Breast epithelium (tissue), 4 donors: ENCODE data around the gene DUSP28. TPM values are rescaled to one million over a fixed set of nuclear protein-coding genes. Genes with fewer than 3 reads are reported as not detected.
A peak's percentile ranks its signal among the peaks of the same experiment; 100 is the strongest.

Experiments
- DNase-seq, 2 donors: peaks; one replicate each; pipeline ENCODE4 v3.0.0-alpha.2; 2019; ENCODE audit warnings: low spot score in 2 of 2
- H3K27ac ChIP-seq, 2 donors: fragments of 200-600 bp; sonication (generic) in 1 of 2; one replicate each; pipeline ENCODE4 v1.5.1; 2016 to 2019; ENCODE audit warnings: mild to moderate bottlenecking in 1 of 2
- H3K27me3 ChIP-seq, 2 donors: fragments of 200-600 bp; sonication (generic) in 1 of 2; one replicate each; pipeline versions ENCODE4 v1.5.1 to v1.6.0; 2017 to 2019; ENCODE audit warnings: control low read depth in 1 of 2, mild to moderate bottlenecking in 1 of 2
- H3K36me3 ChIP-seq: fragments of 200-600 bp; one replicate; pipeline ENCODE4 v1.5.1; 2019
- H3K4me1 ChIP-seq, 2 donors: fragments of 200-600 bp; sonication (generic); one replicate each; pipeline ENCODE4 v1.5.1; 2016 to 2019; ENCODE audit warnings: control low read depth in 1 of 2
- H3K4me3 ChIP-seq, 3 donors: fragments of 200-600 bp; sonication (generic); 1 replicate in 2 of 3; 2 replicates in 1 of 3; pipeline ENCODE4 v1.5.1; 2016 to 2019; ENCODE audit warnings: mild to moderate bottlenecking in 3 of 3, moderate library complexity in 2 of 3
- H3K9me3 ChIP-seq, 2 donors: fragments of 200-600 bp; sonication (generic) in 1 of 2; one replicate each; pipeline ENCODE4 v1.5.1; 2016 to 2019; ENCODE audit warnings: control low read depth in 1 of 2
- CTCF ChIP-seq, 3 donors: fragments of 450-650 bp; IDR thresholded peaks; one replicate each; pipeline ENCODE4 v1.5.1; 2016 to 2017; ENCODE audit warnings: antibody characterized with exemption in 3 of 3, mild to moderate bottlenecking in 3 of 3, moderate library complexity in 3 of 3
- POLR2A ChIP-seq: fragments of 450-650 bp; IDR thresholded peaks from one replicate; pipeline ENCODE4 v1.6.1; 2016; ENCODE audit warnings: antibody characterized with exemption, mild to moderate bottlenecking, moderate library complexity
- POLR2AphosphoS5 ChIP-seq, 3 donors: sonication (generic); formaldehyde crosslinking; IDR thresholded peaks; one replicate each; pipeline ENCODE4 v1.6.1; 2017; ENCODE audit warnings: antibody characterized with exemption in 3 of 3
- intact Hi-C: fragments of 100-400 bp; cut with DNase I; formaldehyde crosslinking; loops from one replicate; pipeline ENCODE4 v1.15.1; 2023; ENCODE audit warnings: low total_unique reads
- total RNA-seq, 3 donors: library from RNA; depleted of rRNA; stranded (reverse); fragments of >200 nt; gene quantifications; one replicate each; pipeline ENCODE4 v1.1.0, GENCODE V29; 2016

The DUSP28 gene
- total RNA-seq, 3 donors from 2014 or later = 5.9 to 8.8 (median 6.9) TPM

GRCh38 chr2:240523451-240524281 lies 36.5 kb upstream of the DUSP28 start:
- H3K36me3 ChIP-seq = peaks cover 1% of the 10 kb centered on the region
- peak; percentile 6 to 42 for DNase-seq

GRCh38 chr2:240524963-240525718 lies 35.0 kb upstream of the DUSP28 start:
- peaks cover 8% of the 10 kb centered on the region for H3K36me3 ChIP-seq

More at GRCh38 chr2:240523451-240524281, 36.5 kb upstream of the DUSP28 start:
- no peak overlapping the region for H3K27ac ChIP-seq
- H3K4me1 ChIP-seq = no peaks in the 10 kb centered on the region
- intact Hi-C loops = no loop called here
- no peak for TF ChIP-seq POLR2A
- TF ChIP-seq CTCF (IDR thresholded peaks at IDR 0.05) = no peak
- TF ChIP-seq POLR2AphosphoS5 (IDR thresholded peaks at IDR 0.05) = no peak
- H3K4me3 ChIP-seq = no peak overlapping the region
- H3K27me3 ChIP-seq = no peaks in the 10 kb centered on the region
- no peaks in the 10 kb centered on the region for H3K9me3 ChIP-seq

GRCh38 chr2:240525802-240526201 lies 34.4 kb upstream of the DUSP28 start:
- H3K36me3 ChIP-seq = peaks cover 8% of the 10 kb centered on the region
- peaks cover 0 to 4% of the 10 kb centered on the region in 2 donors for H3K9me3 ChIP-seq
- intact Hi-C loops = no loop called here
- H3K27me3 ChIP-seq = no peaks in the 10 kb centered on the region
- H3K4me3 ChIP-seq = no peak overlapping the region
- no peaks in the 10 kb centered on the region for H3K4me1 ChIP-seq
- DNase-seq = peak in 1 of 2 donors; percentile 25
- no peak for TF ChIP-seq POLR2AphosphoS5 (IDR thresholded peaks at IDR 0.05)
- TF ChIP-seq CTCF (IDR thresholded peaks at IDR 0.05) = no peak
- TF ChIP-seq POLR2A = no peak
- no peak overlapping the region for H3K27ac ChIP-seq

More at GRCh38 chr2:240524963-240525718, 35.0 kb upstream of the DUSP28 start:
- H3K27me3 ChIP-seq = no peaks in the 10 kb centered on the region
- intact Hi-C loops = no loop called here
- TF ChIP-seq POLR2AphosphoS5 (IDR thresholded peaks at IDR 0.05) = no peak
- TF ChIP-seq POLR2A = no peak
- TF ChIP-seq CTCF (IDR thresholded peaks at IDR 0.05) = no peak
- H3K4me1 ChIP-seq = no peaks in the 10 kb centered on the region
- peak in 1 of 2 donors; percentile 6 for DNase-seq
- H3K9me3 ChIP-seq = peaks cover 0 to 4% of the 10 kb centered on the region in 2 donors
- H3K4me3 ChIP-seq = no peak overlapping the region
- H3K27ac ChIP-seq = no peak overlapping the region

- Histone ChIP-seq H3K36me3 (peaks cover 8% of the 10 kb centered on the region), H3K9me3 (peaks cover 3 to 4% of the 10 kb centered on the region in 2 donors), H3K4me1 (no peaks in the 10 kb centered on the region), H3K27ac (no peak overlapping the region), H3K27me3 (no peaks in the 10 kb centered on the region), H3K4me3 (no peak overlapping the region)
- intact Hi-C loops = no loop called here
- peak in 1 of 2 donors; percentile 24 for DNase-seq
- TF ChIP-seq CTCF (IDR thresholded peaks at IDR 0.05) (no peak), POLR2AphosphoS5 (IDR thresholded peaks at IDR 0.05) (no peak), POLR2A (no peak)
Observed at GRCh38 chr2:240526521-240526920, 33.6 kb upstream of the DUSP28 start.
